GM18526 (cell line): ENCODE measurements around the gene ATP5F1A.

Source experiments
- POLR2A ChIP-seq: IDR thresholded peaks from 3 replicates; pipeline ENCODE4 v1.6.1; 2011; ENCODE audit not compliant: insufficient read length; ENCODE audit errors: extremely low read depth

Gene ATP5F1A

DNA sequence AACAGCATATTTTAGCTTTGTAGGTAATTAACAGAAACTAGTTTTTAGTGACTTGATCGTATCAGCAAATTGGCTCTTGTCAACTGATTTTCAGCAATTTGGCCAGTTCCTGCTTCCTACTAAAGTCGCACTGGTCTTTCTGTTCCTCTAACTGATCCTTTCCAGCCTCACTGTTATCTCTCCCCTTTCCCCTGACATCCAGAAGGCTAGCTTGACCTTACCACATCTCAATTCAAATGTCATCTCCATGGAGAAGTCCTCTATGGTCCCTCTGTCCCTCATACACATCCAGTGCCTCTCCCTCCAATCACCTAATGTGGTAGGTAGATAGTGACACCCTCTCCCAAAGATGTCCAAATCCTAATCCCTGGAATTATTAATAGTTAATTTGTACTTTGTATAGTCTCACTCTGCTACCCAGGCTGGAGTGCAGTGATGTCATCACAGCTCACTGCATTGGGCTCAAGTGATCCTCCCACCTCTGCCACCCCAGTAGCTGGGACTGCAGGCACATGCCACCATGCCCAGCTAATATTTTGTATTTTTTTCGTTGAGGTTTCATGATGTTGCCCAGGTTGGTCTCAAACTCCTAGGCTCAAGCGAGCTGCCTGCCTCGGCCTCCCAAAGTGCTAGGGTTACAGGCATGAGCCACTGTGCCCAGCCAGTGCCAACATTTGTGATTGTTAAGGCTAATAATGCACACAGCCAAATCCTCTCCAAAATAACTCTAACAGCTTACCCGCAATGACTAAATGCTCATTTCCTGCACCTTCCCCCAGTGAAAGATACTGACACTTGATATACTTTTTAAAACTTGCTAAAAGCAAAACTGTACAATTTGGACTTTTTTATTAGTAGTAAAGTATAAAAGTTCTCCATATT is 42.9 kb downstream of the ATP5F1A start:
- no peak for TF ChIP-seq POLR2A

GRCh38 chr18:46053368-46054095 is 44.6 kb downstream of the ATP5F1A start:
- TF ChIP-seq POLR2A, result no peak

DNA sequence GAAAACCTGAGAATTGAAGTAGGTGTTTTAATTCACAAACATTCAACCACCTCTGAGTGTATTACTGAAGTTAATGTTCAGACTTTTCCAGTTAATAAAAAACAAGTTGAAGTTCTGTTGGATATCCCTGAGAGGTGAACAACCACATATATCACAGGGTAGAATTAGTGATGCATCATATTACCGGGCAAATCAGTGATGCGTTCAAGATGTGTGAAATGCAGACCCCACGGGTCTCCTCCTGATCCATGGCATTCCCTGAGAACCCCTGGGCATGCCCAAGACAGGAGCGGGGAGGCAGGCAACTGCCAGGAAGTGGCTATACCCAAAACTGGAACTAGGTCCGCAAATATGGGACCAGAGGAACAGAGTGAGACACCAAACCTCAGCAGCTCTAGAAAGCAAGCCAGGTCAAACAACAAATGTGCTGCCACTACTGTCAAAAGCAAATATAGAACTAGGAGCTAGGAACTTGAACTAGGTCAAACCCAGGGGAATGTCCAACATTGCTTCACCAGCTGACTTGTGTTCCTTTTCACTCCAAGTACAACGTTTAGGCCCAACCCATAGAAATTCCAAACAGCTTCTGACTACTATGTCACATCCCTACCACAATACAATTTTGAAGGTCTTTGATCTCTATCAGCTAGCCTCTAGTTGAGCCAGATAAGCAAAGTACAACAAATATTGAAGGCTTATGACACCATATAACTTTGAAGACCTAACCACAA is 46.2 kb downstream of the ATP5F1A start:
- no peak for TF ChIP-seq POLR2A

GRCh38 chr18:46050268-46050667 is 47.8 kb downstream of the ATP5F1A start:
- TF ChIP-seq POLR2A, result no peak

DNA sequence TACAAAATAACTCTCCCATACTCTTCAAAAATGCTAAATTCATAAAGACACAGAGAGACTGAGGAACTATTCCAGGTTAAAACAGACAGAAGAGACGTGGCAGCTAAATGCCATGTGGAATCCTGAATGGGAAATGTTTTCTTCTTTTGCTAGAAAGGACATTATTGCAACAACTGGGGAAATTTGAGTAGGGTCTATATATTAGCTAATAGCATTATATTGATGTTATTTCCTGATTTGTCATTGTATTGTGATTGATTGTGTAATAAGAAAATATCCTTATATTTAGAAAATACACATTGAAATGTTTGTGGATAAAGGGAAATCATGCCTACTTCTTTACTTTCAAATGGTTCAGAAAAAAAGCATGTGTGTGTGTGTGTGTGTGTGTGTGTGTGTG is 49.5 kb downstream of the ATP5F1A start:
- TF ChIP-seq POLR2A, result no peak

DNA sequence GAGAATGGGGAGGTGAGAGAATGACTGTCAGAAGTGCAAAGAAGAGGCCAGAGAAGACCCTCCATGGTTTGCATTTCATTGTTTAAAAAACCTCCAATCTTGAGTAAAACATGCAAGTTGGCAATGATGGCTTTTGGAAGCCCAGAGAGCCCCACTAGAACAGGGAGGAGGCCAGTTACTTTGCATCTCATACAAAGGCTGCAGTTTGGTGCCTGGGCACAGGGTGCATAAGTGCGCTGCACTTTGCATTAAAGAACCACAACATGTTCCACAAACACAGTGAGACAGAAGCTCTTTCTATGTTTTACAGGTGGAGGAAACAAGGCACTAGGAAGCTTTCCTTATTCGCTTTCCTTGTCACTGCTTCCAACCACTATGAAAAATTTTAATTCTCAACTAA is 51.4 kb downstream of the ATP5F1A start:
- TF ChIP-seq POLR2A, result no peak

DNA sequence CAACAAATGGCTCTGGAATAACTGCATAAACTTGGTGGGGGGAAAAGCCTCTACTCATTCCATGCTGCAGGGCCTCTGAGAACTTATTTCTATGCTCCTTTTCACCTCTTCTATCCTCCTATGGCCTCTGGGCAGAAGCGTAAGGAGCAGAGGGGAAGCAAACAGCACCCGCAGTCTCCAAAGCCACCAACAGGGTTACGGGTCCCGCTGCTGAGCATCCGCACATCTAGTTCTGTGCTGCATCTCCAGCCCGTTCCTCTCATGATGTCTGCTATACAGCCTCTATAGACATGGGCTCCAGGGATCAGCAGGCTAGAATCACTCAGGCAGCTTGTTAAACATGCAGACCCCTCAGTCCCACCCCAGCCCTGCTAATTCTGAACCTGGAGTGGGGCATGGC is 52.0 kb downstream of the ATP5F1A start:
- TF ChIP-seq POLR2A, result no peak

DNA sequence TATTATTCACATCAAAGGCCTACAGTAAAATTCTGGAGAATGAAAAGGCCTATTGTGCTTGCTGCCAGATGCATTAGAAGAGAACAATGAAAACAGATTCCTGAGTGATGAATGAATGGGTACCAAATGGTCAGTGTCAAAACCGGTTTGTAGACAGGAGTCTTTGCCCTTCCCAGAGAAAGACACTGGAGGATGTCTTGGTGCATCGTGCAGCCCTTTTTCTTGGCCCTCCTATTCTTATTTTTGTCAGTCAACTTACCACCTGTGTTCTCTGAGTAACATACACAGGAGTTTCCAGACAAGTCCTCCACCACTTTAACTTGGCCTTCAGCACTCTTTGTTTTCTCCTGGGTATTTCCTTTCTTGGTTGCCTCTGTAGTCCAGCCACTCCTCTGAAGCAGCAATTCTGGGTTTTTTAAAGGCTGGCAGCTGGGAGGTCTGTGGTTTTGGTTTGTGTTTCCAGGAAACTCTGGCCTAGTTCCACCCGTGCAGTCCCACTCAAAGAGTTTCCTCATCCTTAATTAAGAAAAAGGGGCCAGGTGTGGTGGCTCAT is 55.4 kb downstream of the ATP5F1A start:
- no peak for TF ChIP-seq POLR2A

DNA sequence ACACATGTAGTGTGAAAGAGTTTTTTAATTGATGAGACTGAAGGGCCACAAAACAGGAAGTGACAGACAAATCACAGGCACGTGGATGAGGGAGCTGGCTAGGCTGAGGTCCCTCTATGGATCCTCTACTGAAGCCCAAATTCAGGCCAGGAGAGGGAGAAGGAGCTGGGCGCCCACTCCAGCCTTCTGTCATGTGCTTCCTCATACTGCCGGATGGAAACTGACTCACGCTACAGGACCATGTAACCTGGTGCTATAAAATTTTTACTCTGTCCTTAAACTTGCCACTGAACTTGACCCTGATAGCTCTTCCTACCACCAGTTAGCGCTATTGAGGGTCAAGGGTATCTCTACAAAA is 57.4 kb downstream of the ATP5F1A start:
- no peak for TF ChIP-seq POLR2A

- no peak for TF ChIP-seq POLR2A
These were observed 57.9 kb downstream of the ATP5F1A start for GRCh38 chr18:46040033-46040746.

DNA sequence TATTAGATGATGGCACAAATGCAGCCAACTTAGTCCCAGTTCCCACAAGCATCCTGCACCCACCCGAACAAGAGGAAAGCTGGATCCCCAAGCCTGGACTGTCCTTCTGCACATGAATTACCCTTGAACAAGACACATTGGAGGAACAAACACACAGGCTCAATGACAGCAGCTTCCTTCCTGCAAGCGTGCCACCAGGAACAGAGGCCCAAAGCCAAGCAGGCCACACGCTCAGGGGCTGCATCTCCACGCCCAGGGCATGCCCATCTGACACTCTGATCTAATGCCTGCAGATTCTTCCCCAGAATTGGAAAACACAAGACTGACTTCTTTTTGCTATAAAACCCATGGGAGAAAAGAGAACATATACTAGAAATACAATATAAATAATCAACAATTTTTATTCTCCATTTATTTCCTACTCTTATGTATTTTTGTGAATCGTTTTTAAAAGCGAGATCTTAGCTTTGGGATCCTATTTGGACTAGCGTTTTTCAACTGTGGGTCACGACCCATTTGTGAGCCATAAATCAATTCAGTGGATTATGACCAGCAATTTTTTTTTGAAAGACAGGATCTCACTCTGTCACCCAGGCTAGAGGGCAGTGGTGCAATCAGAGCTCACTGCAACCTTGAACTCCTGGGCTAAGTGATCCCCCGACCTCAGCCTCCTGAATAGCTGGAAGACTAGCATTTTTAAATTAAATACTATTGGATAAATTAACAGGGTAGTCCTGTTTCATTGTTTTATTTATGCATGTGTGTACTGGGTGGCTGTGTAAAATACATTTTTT is 60.4 kb downstream of the ATP5F1A start:
- TF ChIP-seq POLR2A, result no peak

GRCh38 chr18:46035696-46036680 is 62.1 kb downstream of the ATP5F1A start:
- TF ChIP-seq POLR2A, result no peak

DNA sequence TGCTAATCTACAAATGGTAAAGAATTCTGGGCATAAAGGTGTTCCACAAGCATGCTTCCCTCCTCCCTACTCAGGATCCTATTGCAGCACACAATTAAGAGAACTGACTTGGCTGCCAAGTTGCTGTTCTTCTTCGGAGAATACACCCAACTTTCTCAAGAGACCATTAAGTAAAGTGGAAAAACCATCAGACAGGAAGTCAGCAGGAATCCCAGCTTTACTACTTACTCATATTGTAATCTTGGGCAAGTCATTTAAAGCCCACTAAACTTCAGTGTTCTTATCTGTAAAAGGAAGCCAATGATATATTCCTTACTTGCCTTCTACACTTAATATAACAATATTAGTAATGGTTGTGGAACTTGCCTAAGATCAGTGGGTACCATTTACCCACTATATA is 63.9 kb downstream of the ATP5F1A start:
- no peak for TF ChIP-seq POLR2A
